Gastrocnemius medialis (tissue), 4 donors: ENCODE results near the gene FBXL22. TPM values are rescaled to one million over a fixed set of nuclear protein-coding genes. Genes with fewer than 3 reads are reported as not detected.

Experiments used
- ATAC-seq, 2 donors: fragments of 150-250 bp; one replicate each; pipeline ENCODE4 v1.9.1; 2016
- DNase-seq, 2 donors: peaks; one replicate each; pipeline ENCODE4 v3.0.0-alpha.2; 2019
- H3K27ac ChIP-seq, 4 donors: fragments of 200-600 bp; sonication (generic); 1 replicate in 1 of 4; 2 replicates in 3 of 4; pipeline ENCODE4 v1.5.1; 2016 to 2018; ENCODE audit warnings: mild to moderate bottlenecking in 2 of 4, moderate library complexity in 1 of 4
- H3K27me3 ChIP-seq, 3 donors: fragments of 200-600 bp; sonication (generic) in 2 of 3; 1 replicate in 1 of 3; 2 replicates in 2 of 3; pipeline versions ENCODE4 v1.5.1 to v1.6.0; 2016 to 2019; ENCODE audit warnings: mild to moderate bottlenecking in 1 of 3, moderate library complexity in 1 of 3
- H3K36me3 ChIP-seq, 2 donors: fragments of 200-600 bp; sonication (generic) in 1 of 2; one replicate each; pipeline ENCODE4 v1.5.1; 2017 to 2018
- H3K4me1 ChIP-seq, 2 donors: fragments of 200-600 bp; sonication (generic) in 1 of 2; one replicate each; pipeline ENCODE4 v1.5.1; 2016 to 2017; ENCODE audit warnings: mild to moderate bottlenecking in 2 of 2
- H3K4me3 ChIP-seq, 4 donors: fragments of 200-600 bp; sonication (generic) in 3 of 4; 1 replicate in 1 of 4; 2 replicates in 3 of 4; pipeline ENCODE4 v1.5.1; 2016 to 2019; ENCODE audit warnings: mild to moderate bottlenecking in 2 of 4
- H3K9me3 ChIP-seq, 3 donors: fragments of 200-600 bp; sonication (generic) in 2 of 3; 1 replicate in 1 of 3; 2 replicates in 2 of 3; pipeline ENCODE4 v1.5.1; 2016 to 2019
- POLR2A ChIP-seq, 2 donors: fragments of 450-650 bp; IDR thresholded peaks; one replicate each; pipeline ENCODE4 v1.6.1; 2017; ENCODE audit warnings: antibody characterized with exemption in 2 of 2, mild to moderate bottlenecking in 2 of 2, moderate library complexity in 2 of 2
- in situ Hi-C, 4 donors: fragments of 200-750 bp; cut with MboI; loops; one replicate each; pipeline versions ENCODE4 v1.15.0 to v1.8.0; 2017; ENCODE audit warnings: low sequenced_read_pairs in 4 of 4
- intact Hi-C: fragments of 100-400 bp; cut with DNase I; formaldehyde crosslinking; loops from one replicate; pipeline ENCODE4 v1.15.1; 2023; ENCODE audit warnings: low total_unique reads
- total RNA-seq, 4 donors: library from RNA; depleted of rRNA; stranded (reverse); fragments of >200 nt; gene quantifications; one replicate each; pipeline versions ENCODE4 v1.1.0 to v1.2.3, GENCODE V29; 2016
- TF ChIP-seq, protein P1 (sequence below), 5 experiments: fragments of 450-650 bp in 3 of 5; fragments of 200-600 bp in 2 of 5; sonication (generic) in 2 of 5; IDR thresholded peaks in 4 of 5; conservative IDR thresholded peaks in 1 of 5; 1 replicate in 4 of 5; 2 replicates in 1 of 5; pipeline ENCODE4 v1.5.1; 2016 to 2019; ENCODE audit warnings: antibody characterized with exemption in 5 of 5, mild to moderate bottlenecking in 3 of 5, moderate library complexity in 3 of 5

FBXL22 gene
- total RNA-seq, 4 donors from 2014 or later: 0.36 to 0.89 (median 0.68) TPM; not detected in 1

DNA sequence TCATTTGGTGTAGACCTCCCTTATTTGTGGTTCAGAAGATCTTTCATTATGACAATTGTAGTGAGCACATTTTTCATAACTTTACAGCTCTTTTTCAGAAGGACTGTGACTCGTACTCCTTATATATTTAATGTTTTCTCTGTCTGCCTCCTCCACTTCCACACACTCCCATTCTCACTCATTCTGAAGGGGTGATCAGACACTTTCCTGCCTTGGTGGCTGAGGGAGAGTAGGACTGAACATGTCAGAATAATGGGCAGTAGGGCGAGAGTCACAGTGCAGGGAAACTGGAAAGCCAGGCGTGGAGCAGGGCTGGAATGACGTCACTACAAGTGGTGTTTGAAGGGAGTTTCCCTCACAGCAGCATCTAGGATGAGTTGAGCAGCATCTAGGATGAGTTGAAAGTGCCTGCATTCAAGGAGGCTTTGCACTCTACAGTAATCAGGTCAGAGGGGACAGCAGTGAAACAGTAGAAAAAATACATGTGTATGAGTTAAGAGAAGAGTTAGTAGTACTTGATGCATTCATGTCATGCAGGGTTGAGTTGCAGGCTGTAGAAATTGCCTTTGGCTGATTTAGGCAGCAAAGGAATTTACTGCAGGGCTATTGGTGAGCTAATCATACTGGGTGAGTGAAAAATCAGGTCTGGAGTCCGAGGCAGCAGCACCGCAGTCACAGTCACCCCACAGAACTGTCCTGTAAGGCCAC, 36.3 kb upstream of the FBXL22 start:
- no peaks in the 10 kb centered on the region for H3K4me1 ChIP-seq
- TF ChIP-seq POLR2A (IDR thresholded peaks at IDR 0.05): no peak
- TF ChIP-seq, protein P1, sequence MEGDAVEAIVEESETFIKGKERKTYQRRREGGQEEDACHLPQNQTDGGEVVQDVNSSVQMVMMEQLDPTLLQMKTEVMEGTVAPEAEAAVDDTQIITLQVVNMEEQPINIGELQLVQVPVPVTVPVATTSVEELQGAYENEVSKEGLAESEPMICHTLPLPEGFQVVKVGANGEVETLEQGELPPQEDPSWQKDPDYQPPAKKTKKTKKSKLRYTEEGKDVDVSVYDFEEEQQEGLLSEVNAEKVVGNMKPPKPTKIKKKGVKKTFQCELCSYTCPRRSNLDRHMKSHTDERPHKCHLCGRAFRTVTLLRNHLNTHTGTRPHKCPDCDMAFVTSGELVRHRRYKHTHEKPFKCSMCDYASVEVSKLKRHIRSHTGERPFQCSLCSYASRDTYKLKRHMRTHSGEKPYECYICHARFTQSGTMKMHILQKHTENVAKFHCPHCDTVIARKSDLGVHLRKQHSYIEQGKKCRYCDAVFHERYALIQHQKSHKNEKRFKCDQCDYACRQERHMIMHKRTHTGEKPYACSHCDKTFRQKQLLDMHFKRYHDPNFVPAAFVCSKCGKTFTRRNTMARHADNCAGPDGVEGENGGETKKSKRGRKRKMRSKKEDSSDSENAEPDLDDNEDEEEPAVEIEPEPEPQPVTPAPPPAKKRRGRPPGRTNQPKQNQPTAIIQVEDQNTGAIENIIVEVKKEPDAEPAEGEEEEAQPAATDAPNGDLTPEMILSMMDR (IDR thresholded peaks at IDR 0.05 in 4 of 5, conservative IDR thresholded peaks at IDR 0.05 in 1 of 5): no peak
- H3K4me3 ChIP-seq: no peak overlapping the region
- no peak overlapping the region for H3K27ac ChIP-seq
- in situ Hi-C loops: no loop called here
- DNase-seq (no peak), ATAC-seq (no peak)
- intact Hi-C loops: no loop called here
- H3K9me3 ChIP-seq: no peaks in the 10 kb centered on the region
- H3K36me3 ChIP-seq: peaks cover 0 to 53% of the 10 kb centered on the region in 2 donors
- H3K27me3 ChIP-seq: no peaks in the 10 kb centered on the region

DNA sequence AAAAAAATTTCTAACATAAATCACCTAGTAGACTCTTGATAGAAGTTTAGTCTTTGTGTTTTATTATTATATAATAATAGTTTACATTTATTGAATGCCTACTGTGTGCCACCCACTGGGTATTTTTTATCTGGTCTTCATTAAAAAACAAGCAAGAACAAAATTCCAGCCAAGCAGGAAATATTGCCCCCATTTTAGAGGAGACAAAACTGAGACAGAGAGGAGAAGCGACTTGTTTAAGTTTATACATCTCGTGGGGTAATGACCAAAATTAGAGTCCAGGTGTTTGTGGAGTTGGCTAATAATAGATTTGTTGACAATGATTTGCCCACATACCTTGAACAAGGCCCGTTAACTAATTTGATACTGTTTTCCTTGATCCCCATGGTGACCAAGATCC, 33.1 kb upstream of the FBXL22 start:
- Histone ChIP-seq H3K36me3 (peaks cover 0 to 42% of the 10 kb centered on the region in 2 donors), H3K27ac (no peak overlapping the region), H3K9me3 (no peaks in the 10 kb centered on the region), H3K27me3 (no peaks in the 10 kb centered on the region), H3K4me1 (no peaks in the 10 kb centered on the region), H3K4me3 (no peak overlapping the region)
- TF ChIP-seq POLR2A (IDR thresholded peaks at IDR 0.05): no peak
- TF ChIP-seq, protein P1 (IDR thresholded peaks at IDR 0.05 in 4 of 5, conservative IDR thresholded peaks at IDR 0.05 in 1 of 5): no peak
- DNase-seq (no peak), ATAC-seq (no peak)
- in situ Hi-C loops: no loop called here
- intact Hi-C loops: no loop called here

DNA sequence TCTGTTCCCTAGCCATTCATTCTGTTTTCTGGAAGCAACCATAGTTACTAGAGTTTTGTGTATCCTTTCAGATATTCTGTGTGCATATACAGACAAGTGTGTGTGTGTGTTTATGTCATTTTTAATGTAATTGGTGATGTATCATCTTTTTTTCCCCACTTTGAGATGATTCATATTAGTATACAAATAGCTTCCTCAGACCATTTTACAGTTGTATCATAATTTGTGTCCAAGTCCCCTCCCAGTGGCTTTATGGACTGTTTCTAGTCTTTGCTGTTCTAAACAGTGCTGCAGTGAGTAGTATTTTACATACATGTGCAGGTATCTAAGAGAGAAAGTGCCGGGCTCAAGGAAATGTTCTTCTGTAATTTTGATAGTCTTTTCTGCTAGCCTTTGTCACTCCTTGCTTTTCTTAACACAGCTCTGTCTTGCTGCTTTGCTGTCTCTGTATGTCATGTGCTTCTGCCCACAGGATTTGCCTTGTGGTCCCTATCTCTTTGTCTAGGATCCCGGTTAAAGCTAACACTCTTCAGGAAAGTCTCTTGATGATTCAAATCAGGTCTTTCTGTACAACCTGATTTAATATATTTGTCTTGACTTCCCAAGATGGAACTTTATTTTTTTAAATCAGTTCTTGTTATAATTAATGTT, 31.5 kb upstream of the FBXL22 start:
- Histone ChIP-seq H3K4me1 (no peaks in the 10 kb centered on the region), H3K9me3 (no peaks in the 10 kb centered on the region), H3K27me3 (no peaks in the 10 kb centered on the region), H3K4me3 (no peak overlapping the region), H3K36me3 (peaks cover 0 to 43% of the 10 kb centered on the region in 2 donors), H3K27ac (no peak overlapping the region)
- intact Hi-C loops (no loop called here), in situ Hi-C loops (no loop called here)
- ATAC-seq (no peak), DNase-seq (no peak)
- TF ChIP-seq, protein P1 (IDR thresholded peaks at IDR 0.05 in 4 of 5, conservative IDR thresholded peaks at IDR 0.05 in 1 of 5): no peak
- no peak for TF ChIP-seq POLR2A (IDR thresholded peaks at IDR 0.05)

DNA sequence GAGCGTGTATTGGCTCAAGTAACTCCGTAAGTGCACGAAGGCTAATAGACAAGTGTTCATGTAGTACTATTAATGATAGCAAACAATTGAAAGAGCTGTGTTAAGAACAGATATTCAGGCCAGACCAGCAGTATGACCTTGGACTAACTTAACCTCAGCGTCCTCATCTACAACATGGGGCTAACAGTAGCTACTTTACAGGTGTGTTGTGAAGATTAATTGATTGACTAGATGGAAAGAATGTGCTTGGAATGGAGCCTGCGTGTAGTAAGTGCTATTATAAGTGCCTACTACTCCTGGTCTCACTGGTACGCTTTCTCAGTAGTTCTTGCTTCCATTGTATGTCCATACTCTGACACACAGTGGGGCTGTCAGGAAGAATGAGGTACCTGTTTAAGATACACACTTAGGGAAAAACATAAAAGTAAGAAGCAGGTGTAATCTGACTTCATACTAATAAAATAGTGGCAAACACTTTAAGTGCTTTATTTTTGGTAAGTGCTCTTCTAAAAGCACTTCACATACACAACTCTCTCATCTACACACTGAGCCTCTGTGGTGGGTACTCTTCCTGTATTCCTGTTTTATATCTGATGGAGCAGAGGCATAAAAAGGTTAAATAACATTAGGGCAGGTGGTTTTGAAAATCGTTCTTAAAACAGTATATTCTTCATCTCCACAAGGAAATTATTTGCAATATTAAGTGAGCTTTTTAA, 24.3 kb upstream of the FBXL22 start:
- Histone ChIP-seq H3K4me1 (no peaks in the 10 kb centered on the region), H3K9me3 (no peaks in the 10 kb centered on the region), H3K27ac (no peak overlapping the region), H3K36me3 (peaks cover 0 to 53% of the 10 kb centered on the region in 2 donors), H3K27me3 (no peaks in the 10 kb centered on the region), H3K4me3 (no peak overlapping the region)
- no peak for DNase-seq
- in situ Hi-C loops (no loop called here), intact Hi-C loops (no loop called here)
- ATAC-seq: no peak
- TF ChIP-seq, protein P1 (IDR thresholded peaks at IDR 0.05 in 4 of 5, conservative IDR thresholded peaks at IDR 0.05 in 1 of 5): no peak
- no peak for TF ChIP-seq POLR2A (IDR thresholded peaks at IDR 0.05)
